ENCODE measurements around the gene KXD1.
"Not testable (repeated sequence)": the region's sequence is repeated elsewhere in the genome, so short reads cannot be mapped to it uniquely, and the experiment has no call there.

Gene KXD1

GRCh38 chr19:18536475-18536874, 21.2 kb upstream of the KXD1 start:
- no peak for DNase-seq (ENCODE audit: low spot score)

- DNase-seq (ENCODE audit: low spot score): no peak
These were observed 20.2 kb upstream of the KXD1 start for GRCh38 chr19:18537431-18537830.

- DNase-seq (ENCODE audit: low spot score): no peak
These were observed 19.6 kb upstream of the KXD1 start for GRCh38 chr19:18538115-18538514.

- DNase-seq (ENCODE audit: low spot score): no peak
These were observed 18.3 kb upstream of the KXD1 start for GRCh38 chr19:18539372-18539771.

GRCh38 chr19:18540200-18540599, 17.5 kb upstream of the KXD1 start:
- not testable (repeated sequence) for DNase-seq (ENCODE audit: low spot score)

GRCh38 chr19:18541258-18541991, 16.2 kb upstream of the KXD1 start:
- no peak for DNase-seq (ENCODE audit: low spot score)

GRCh38 chr19:18541992-18542940, 15.4 kb upstream of the KXD1 start:
- peak; percentile 43 for DNase-seq (ENCODE audit: low spot score)

GRCh38 chr19:18542941-18543813, 14.5 kb upstream of the KXD1 start, which contains the start of gene FKBP8:
TSS of gene FKBP8 (minus strand) at chr19:18543573. CDS start at chr19:18541970, 1,603 bp downstream.
- peak; percentile 96 for DNase-seq (ENCODE audit: low spot score)

GRCh38 chr19:18543814-18544475, 13.7 kb upstream of the KXD1 start:
- DNase-seq (ENCODE audit: low spot score): peak; percentile 65

GRCh38 chr19:18551631-18552030, 6.0 kb upstream of the KXD1 start:
- no peak for DNase-seq (ENCODE audit: low spot score)

GRCh38 chr19:18558202-18558555, 509 bp downstream of the KXD1 start:
- DNase-seq (ENCODE audit: low spot score): no peak

GRCh38 chr19:18558604-18559003, 934 bp downstream of the KXD1 start:
- no peak for DNase-seq (ENCODE audit: low spot score)

GRCh38 chr19:18559685-18560084, 2.0 kb downstream of the KXD1 start:
- DNase-seq (ENCODE audit: low spot score): no peak

GRCh38 chr19:18562086-18562485, 4.4 kb downstream of the KXD1 start:
- DNase-seq (ENCODE audit: low spot score): no peak

GRCh38 chr19:18566953-18567352, 9.3 kb downstream of the KXD1 start:
- DNase-seq (ENCODE audit: low spot score): no peak

- DNase-seq (ENCODE audit: low spot score): no peak
These were observed 10.7 kb downstream of the KXD1 start for GRCh38 chr19:18568367-18568766.

- peak; percentile 87 for DNase-seq (ENCODE audit: low spot score)
These were observed 14.1 kb downstream of the KXD1 start, which contains the start of gene UBA52 for GRCh38 chr19:18571564-18572344. TSS of gene UBA52 (plus strand) at chr19:18571857. CDS start at chr19:18573301, 1,444 bp downstream.

GRCh38 chr19:18574691-18575291, 17.1 kb downstream of the KXD1 start:
- DNase-seq (ENCODE audit: low spot score): no peak

- no peak for DNase-seq (ENCODE audit: low spot score)
These were observed 18.7 kb downstream of the KXD1 start for GRCh38 chr19:18576383-18576782.

GRCh38 chr19:18577365-18577914, 19.8 kb downstream of the KXD1 start:
- DNase-seq (ENCODE audit: low spot score): no peak
